ENCODE measurements around the gene ANHX. TPM values are rescaled to one million over a fixed set of nuclear protein-coding genes. Genes with fewer than 3 reads are reported as not detected.

ANHX gene
- total RNA-seq, 1 experiment from 2014 or later = not detected

DNA sequence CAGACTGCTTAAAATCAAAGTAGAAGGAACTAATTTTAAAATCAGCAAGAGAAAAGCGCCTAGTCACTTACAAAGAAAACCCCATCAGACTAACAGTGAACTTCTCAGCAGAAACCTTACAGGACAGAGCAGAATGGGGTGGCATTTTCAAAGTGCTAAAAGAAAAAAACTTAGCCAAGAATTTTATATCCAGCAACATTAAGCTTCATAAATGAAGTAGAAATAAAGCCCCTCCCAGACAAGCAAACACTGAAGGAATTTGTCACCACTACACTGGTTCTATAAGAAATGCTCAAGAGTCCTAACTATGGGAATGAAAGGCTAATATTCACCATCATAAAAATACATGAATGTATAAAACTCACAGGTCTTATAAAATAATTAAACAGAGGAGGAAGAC lies 60.8 kb downstream of the ANHX start:
- Mint-ChIP-seq H3K36me3 (ENCODE audit: insufficient read depth, unreplicated experiment) (no peaks in the 10 kb centered on the region), H3K4me3 (ENCODE audit: unreplicated experiment) (no peak overlapping the region), H3K9me3 (ENCODE audit: unreplicated experiment) (peaks cover 41% of the 10 kb centered on the region), H3K4me1 (ENCODE audit: insufficient read depth, unreplicated experiment) (no peaks in the 10 kb centered on the region), H3K27me3 (ENCODE audit: insufficient read depth, unreplicated experiment) (no peaks in the 10 kb centered on the region), H3K27ac (ENCODE audit: low read depth, unreplicated experiment) (no peak overlapping the region)
- CTCF ChIA-PET = no interaction called here
- POLR2A ChIA-PET = interaction anchor here (0.6 to 1.2 kb wide), 2 partner anchors 9 to 11 kb away, joined by 3 read pairs; no protein-coding TSS in a partner anchor
- intact Hi-C loops (cut with micrococcal nuclease) = no loop called here
- BruUV-seq (replicated peaks) = no TSS peak
- TF ChIP-seq, protein P1, sequence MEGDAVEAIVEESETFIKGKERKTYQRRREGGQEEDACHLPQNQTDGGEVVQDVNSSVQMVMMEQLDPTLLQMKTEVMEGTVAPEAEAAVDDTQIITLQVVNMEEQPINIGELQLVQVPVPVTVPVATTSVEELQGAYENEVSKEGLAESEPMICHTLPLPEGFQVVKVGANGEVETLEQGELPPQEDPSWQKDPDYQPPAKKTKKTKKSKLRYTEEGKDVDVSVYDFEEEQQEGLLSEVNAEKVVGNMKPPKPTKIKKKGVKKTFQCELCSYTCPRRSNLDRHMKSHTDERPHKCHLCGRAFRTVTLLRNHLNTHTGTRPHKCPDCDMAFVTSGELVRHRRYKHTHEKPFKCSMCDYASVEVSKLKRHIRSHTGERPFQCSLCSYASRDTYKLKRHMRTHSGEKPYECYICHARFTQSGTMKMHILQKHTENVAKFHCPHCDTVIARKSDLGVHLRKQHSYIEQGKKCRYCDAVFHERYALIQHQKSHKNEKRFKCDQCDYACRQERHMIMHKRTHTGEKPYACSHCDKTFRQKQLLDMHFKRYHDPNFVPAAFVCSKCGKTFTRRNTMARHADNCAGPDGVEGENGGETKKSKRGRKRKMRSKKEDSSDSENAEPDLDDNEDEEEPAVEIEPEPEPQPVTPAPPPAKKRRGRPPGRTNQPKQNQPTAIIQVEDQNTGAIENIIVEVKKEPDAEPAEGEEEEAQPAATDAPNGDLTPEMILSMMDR (IDR thresholded peaks at IDR 0.05; ENCODE audit: unreplicated experiment) = no peak
- no peak for DNase-seq (ENCODE audit: unreplicated experiment)

DNA sequence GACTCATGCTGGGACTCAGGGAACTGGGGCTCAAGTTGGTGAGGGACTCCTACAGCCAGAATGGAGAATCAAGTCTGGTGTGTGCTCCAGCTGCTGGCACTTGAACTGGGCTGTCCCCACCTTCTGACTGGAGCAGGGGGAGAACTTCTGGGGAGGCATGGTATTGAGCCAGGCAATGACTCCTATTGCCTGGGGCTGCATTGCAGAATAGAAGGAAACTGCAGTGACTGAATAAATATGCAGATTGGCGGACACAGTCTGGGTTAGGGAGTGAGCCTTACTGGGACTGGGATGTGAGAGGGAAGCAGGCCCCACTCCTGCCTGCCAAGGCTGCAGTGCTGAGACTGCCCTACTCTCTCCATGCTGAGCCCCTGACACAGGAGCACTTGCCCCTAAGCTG lies 63.2 kb downstream of the ANHX start:
- no peaks in the 10 kb centered on the region for H3K4me1 Mint-ChIP-seq (ENCODE audit: insufficient read depth, unreplicated experiment)
- no peaks in the 10 kb centered on the region for H3K36me3 Mint-ChIP-seq (ENCODE audit: insufficient read depth, unreplicated experiment)
- TF ChIP-seq, protein P1 (IDR thresholded peaks at IDR 0.05; ENCODE audit: unreplicated experiment) = no peak
- intact Hi-C loops (cut with micrococcal nuclease) = no loop called here
- H3K27ac Mint-ChIP-seq (ENCODE audit: low read depth, unreplicated experiment) = no peak overlapping the region
- ChIA-PET CTCF (no interaction called here), POLR2A (interaction anchor here (0.5 kb wide), 1 partner anchor 186 kb away, joined by 3 read pairs; the partner anchor contains the start of gene ZNF26)
- no TSS peak for BruUV-seq (replicated peaks)
- H3K4me3 Mint-ChIP-seq (ENCODE audit: unreplicated experiment) = no peak overlapping the region
- DNase-seq (ENCODE audit: unreplicated experiment) = no peak
- H3K27me3 Mint-ChIP-seq (ENCODE audit: insufficient read depth, unreplicated experiment) = no peaks in the 10 kb centered on the region
- peaks cover 33% of the 10 kb centered on the region for H3K9me3 Mint-ChIP-seq (ENCODE audit: unreplicated experiment)

Other genes starting within 250 kb of the ANHX start
- gene ZNF26, start 249.5 kb downstream of the ANHX start, total RNA-seq (2022) = 18.5 and 18.7 TPM in 2 replicates
- gene ZNF84, start 198.4 kb downstream of the ANHX start, total RNA-seq (2022) = 24.4 and 30.3 TPM in 2 replicates
- 14.8 and 15.5 TPM in 2 replicates for gene ZNF140, start 155.0 kb downstream of the ANHX start, total RNA-seq (2022)
- gene ZNF891, start 105.6 kb downstream of the ANHX start, total RNA-seq (2022) = 1.6 and 1.9 TPM in 2 replicates
- gene ZNF10, start 105.2 kb downstream of the ANHX start, total RNA-seq (2022) = 6.6 and 7.2 TPM in 2 replicates
- 23.4 and 26.6 TPM in 2 replicates for gene ZNF268, start 54.4 kb downstream of the ANHX start, total RNA-seq (2022)